Activated CD8-positive, alpha-beta T cell treated with anti-CD3 and anti-CD28 coated beads for 36 hours (primary cell): Measurements from ENCODE around the gene ZBTB46. TPM values are rescaled to one million over a fixed set of nuclear protein-coding genes. Genes with fewer than 3 reads are reported as not detected.

Experiments used
- ATAC-seq: fragments of 200-7000 bp; cut with Tn5 transposase; one replicate; pipeline ENCODE4 v1.10.0; 2021; ENCODE audit warnings: mild to moderate bottlenecking, moderate library complexity
- CTCF ChIA-PET: fragments of 350-600 bp; sonication (Branson Sonifier 250); formaldehyde crosslinking; loops from one replicate; lab custom pipeline; 2021; ENCODE audit warnings: antibody characterized with exemption; lab: Charles Lee
- POLR2A ChIA-PET: fragments of 350-600 bp; sonication (Branson Sonifier 250); formaldehyde crosslinking; loops from one replicate; lab custom pipeline; 2021; ENCODE audit warnings: antibody characterized with exemption; lab: Charles Lee
- DNase-seq: peaks from one replicate; pipeline ENCODE4 v3.0.0-alpha.2; 2020
- H3K27ac Mint-ChIP-seq: one replicate; pipeline ENCODE4 v1.8.0; 2021; ENCODE audit warnings: mild to moderate bottlenecking, mixed read lengths
- H3K27me3 Mint-ChIP-seq: one replicate; pipeline ENCODE4 v1.8.0; 2021; ENCODE audit warnings: mixed read lengths
- H3K36me3 Mint-ChIP-seq: one replicate; pipeline ENCODE4 v1.8.0; 2021; ENCODE audit warnings: low read depth, mixed read lengths
- H3K4me1 Mint-ChIP-seq: one replicate; pipeline ENCODE4 v1.8.0; 2021; ENCODE audit warnings: low read depth, mixed read lengths
- H3K4me3 Mint-ChIP-seq: one replicate; pipeline ENCODE4 v1.8.0; 2021; ENCODE audit warnings: mild to moderate bottlenecking, moderate library complexity, mixed read lengths
- H3K9me3 Mint-ChIP-seq: one replicate; pipeline ENCODE4 v1.8.0; 2021; ENCODE audit warnings: mixed read lengths
- CTCF ChIP-seq: fragments of 200-600 bp; IDR thresholded peaks from one replicate; pipeline ENCODE4 v1.8.0; 2022; ENCODE audit warnings: antibody characterized with exemption, mild to moderate bottlenecking
- intact Hi-C: fragments of 100-400 bp; cut with micrococcal nuclease; formaldehyde crosslinking; loops from one replicate; pipeline ENCODE4 v1.10.0; 2022
- total RNA-seq, 2 experiments: library from RNA; stranded (reverse); gene quantifications; one replicate each; pipeline ENCODE4 v1.2.3, GENCODE V29; 2021

Gene ZBTB46
- total RNA-seq, 2 experiments from 2014 or later, result 0.31 to 0.38 TPM

DNA sequence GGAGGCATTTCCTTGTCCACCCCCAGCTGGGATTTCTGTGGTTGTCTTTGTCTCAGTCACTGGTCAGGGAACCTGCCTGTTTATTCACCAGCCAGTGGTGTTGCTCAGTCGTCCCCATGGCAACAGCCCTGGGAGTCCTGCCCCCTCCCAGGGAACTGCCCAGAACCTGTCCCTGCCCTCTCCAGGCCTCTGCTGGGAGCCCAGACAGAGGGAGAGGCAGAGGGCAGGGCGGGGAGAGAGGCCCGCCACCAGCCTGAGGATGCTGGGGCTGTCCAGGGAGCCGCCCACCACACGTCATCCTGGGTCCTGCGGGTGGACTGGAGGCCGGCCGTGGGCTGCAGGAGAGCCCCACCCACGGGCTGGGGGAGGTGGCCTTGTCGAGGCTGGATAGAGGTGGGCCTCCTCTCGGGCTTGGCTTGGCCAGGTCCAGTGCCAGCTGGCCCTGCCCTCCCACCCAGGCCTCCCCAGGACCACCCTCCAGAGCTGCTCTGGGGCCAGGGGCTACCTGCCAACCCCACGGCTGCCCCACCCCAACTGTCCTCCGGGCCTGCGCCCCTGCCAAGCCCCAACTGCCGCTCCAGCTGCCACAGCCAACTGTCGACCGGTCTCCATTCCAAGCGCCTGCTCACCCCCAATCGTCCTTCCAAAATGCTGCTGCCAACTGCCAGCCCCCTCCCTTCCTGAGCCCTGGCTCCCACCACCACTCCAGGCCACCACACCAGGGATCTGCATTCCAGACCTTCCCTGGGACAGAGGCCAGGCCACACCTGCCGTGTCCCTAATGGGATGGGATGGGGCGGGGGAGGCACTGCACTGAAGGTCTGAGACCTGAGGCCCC is 4.2 kb upstream of the ZBTB46 start:
- Mint-ChIP-seq H3K9me3 (no peaks in the 10 kb centered on the region), H3K36me3 (no peaks in the 10 kb centered on the region), H3K27ac (no peak overlapping the region), H3K4me1 (no peaks in the 10 kb centered on the region), H3K27me3 (peaks cover 10% of the 10 kb centered on the region), H3K4me3 (no peak overlapping the region)
- POLR2A ChIA-PET, result no interaction called here
- ATAC-seq (no peak), DNase-seq (no peak)
- TF ChIP-seq CTCF, result no peak
- intact Hi-C loops, result no loop called here
- CTCF ChIA-PET, result no interaction called here

GRCh38 chr20:63834491-63834880 is 3.4 kb upstream of the ZBTB46 start:
- Mint-ChIP-seq H3K36me3 (no peaks in the 10 kb centered on the region), H3K27ac (no peak overlapping the region), H3K9me3 (no peaks in the 10 kb centered on the region), H3K4me1 (peaks cover 7% of the 10 kb centered on the region), H3K4me3 (no peak overlapping the region), H3K27me3 (peaks cover 16% of the 10 kb centered on the region)
- no peak for DNase-seq
- intact Hi-C loops, result no loop called here
- ChIA-PET CTCF (interaction anchor here (0.9 kb wide), 1 partner anchor 29 kb away, joined by 4 read pairs; no protein-coding TSS in a partner anchor), POLR2A (no interaction called here)
- TF ChIP-seq CTCF, result no peak
- ATAC-seq, result no peak

- Mint-ChIP-seq H3K4me1 (peaks cover 11% of the 10 kb centered on the region), H3K27ac (no peak overlapping the region), H3K27me3 (peaks cover 22% of the 10 kb centered on the region), H3K9me3 (no peaks in the 10 kb centered on the region), H3K4me3 (no peak overlapping the region), H3K36me3 (no peaks in the 10 kb centered on the region)
- CTCF ChIA-PET, result interaction anchor here (0.9 kb wide), 1 partner anchor 29 kb away, joined by 4 read pairs; no protein-coding TSS in a partner anchor
- TF ChIP-seq CTCF, result no peak
- POLR2A ChIA-PET, result interaction anchor here (1.4 kb wide), 1 partner anchor 151 kb away, joined by 3 read pairs; no protein-coding TSS in a partner anchor
- no peak for DNase-seq
- no peak for ATAC-seq
- intact Hi-C loops, result no loop called here
These were observed 2.9 kb upstream of the ZBTB46 start for GRCh38 chr20:63833776-63834490.

DNA sequence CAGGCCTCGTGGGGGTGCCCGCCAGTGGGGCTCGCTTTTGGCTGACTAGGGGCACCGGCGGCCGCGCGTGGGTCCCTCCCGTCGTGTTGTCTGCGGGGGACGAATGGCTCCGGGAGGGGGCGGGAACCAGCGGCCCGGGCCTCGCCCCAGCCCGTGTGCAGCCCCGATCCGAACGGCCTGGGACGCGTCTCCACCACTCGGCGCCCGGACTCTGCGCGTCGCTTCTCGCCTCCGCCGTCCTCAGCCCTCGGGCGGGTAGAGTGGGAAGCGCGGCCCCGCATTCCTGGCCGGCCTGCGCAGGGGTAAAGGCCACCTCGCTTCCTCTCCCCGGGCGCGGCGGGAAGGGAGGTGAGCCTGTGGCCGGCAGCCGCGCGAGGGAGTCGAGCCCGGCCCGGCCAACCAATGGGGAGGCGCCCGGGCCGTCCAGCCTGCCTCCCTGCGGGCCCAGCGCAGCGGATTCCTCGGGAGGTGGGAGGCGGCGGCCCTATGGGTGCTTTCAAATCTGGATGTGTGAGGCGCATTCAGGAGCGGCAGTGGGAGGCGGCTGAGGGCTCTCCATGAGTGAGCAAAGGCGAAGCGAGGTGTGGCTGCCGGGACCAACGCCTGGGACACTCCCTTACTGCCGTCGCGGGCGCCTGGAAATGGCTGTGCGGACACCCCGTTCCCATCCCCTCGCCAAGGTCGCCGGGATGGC is 1.1 kb upstream of the ZBTB46 start:
- CTCF ChIA-PET, result no interaction called here
- no peak overlapping the region for H3K27ac Mint-ChIP-seq
- peaks cover 11% of the 10 kb centered on the region for H3K4me1 Mint-ChIP-seq
- no peak for TF ChIP-seq CTCF
- DNase-seq, result no peak
- no peak for ATAC-seq
- POLR2A ChIA-PET, result interaction anchor here (1.4 kb wide), 1 partner anchor 149 kb away, joined by 3 read pairs; no protein-coding TSS in a partner anchor
- H3K36me3 Mint-ChIP-seq, result no peaks in the 10 kb centered on the region
- intact Hi-C loops, result no loop called here
- no peak overlapping the region for H3K4me3 Mint-ChIP-seq
- H3K9me3 Mint-ChIP-seq, result no peaks in the 10 kb centered on the region
- peaks cover 33% of the 10 kb centered on the region for H3K27me3 Mint-ChIP-seq
